ENCODE measurements around the gene KCNH4.

Gene KCNH4

GRCh38 chr17:42116705-42117396 is 64.1 kb downstream of the KCNH4 start:
- DNase-seq, result peak; percentile 86

DNA sequence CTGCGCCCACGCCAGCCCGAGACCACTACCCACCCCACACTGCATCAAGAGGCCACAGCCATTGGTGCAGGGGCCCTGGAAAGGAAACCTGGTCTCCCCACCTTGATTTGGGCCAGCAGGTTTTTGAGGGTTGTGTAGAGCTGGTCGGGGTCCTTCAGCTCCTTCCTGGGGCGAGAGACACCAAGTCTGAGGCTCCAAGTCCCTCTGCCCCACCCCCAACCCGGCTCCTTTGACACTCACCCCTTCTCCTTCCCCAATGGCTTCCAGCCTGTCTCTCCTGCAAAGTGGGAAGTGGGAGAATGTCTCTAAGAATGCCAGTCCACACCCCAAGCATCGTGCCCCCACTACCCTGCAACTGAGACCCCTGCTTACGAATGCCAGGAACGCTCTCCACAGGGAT is 66.8 kb downstream of the KCNH4 start:
- DNase-seq, result no peak

DNA sequence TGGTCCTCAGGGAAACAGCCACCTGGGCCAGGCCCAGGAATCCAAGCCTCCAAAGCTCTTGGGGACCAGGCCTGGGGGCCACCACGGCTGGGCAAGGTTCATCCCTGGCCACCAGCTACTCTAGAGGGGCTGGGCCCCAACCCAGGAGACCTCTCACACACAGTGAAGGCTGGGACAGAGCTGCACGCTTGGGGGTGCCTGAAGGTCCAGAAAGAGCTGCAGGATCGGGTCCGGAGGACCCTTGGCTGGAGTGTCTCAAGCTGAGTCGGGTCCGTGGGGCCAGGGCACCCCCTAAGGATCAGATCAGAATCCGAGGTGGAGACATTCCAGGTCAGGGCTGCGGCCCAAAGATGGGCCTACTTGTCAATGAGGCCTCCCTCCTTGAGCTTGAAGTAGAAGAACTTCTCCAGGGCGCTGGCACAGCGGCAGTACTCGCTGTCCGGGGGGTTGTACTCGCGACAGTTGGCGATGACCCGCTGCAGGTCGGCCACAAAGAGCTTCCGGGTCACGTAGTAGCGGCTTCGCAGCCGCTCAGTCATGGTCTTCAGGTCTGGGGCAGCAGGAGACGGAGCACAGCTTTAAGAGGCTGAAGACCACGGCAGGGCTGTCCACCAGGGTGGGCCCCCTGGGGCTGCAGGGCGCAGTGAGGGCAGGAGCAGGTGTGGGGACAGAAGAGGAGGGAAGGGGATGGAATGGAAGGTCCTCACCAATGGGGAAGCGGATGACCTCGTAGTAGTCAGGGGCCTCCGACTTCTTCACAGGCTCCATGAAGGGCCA is 67.5 kb downstream of the KCNH4 start:
- DNase-seq, result no peak

DNA sequence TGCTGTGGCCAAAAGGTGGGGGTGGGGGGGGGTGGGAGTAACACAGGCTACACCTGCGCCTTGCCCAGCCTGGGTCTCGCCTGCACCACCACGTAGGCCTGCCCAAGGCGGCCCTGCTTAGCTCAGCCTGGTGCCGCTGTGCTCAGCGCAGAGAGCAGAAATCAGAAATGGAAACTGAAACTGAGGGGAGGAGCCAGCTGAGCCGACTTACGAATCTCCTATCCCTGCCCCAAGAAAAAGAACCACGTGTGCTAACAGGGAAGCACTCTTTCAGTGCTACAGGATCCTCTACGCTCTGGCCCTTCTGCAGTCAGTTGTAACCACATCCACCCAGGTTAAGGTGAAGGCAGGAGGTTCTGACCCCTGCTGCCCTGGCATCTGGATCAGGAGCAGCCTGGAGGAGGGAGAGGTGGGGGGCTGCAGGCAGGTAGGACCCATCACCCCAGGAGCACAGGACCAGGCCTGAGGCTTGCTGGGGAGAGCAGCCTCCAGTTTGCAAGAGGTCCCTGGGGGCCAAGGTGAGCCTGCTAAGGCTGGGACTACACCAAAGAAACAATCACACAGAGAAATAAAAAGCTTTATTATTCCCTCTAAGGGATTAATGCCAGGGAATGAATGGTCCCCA is 68.3 kb downstream of the KCNH4 start, which contains the start of gene DHX58:
TSS of gene DHX58 (minus strand) at position 163 of the 625 bp plus-strand sequence. CDS start 822 bp downstream, outside the sequence.
- DNase-seq, result peak; percentile 82

DNA sequence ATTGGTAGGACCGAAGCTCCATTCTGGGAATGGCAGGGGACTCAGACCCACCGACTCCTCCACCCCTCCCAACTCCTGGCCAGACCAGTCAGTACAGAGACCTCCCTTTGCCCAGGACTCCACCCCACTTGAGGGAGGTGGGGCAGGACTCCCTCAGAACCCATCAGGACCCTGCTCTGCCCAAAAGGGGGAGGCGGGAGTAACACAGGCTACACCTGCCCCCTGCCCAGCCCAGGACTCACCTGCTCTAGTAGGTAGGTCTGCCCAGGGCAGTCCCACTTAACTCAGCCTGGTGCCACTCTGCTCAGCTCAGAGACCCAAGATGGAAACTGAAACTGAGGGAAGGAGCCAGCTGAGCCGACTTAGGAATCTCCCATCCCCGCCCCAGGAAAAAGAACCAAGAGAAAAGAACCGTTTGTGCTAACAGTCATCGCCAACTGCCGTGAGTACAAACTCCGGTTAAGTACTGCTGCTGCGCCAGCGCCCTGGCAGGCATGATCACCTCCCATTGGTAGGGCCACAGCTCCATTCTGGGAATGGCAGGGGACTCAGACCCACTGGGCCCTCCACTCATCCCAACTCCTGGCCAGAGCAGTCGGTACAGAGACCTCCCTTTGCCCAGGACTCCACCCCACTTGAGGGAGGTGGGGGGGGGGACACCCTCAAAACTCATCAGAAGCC is 68.9 kb downstream of the KCNH4 start:
- peak; percentile 37 for DNase-seq

- DNase-seq, result no peak
Measured at GRCh38 chr17:42111265-42111636, 69.7 kb downstream of the KCNH4 start.

DNA sequence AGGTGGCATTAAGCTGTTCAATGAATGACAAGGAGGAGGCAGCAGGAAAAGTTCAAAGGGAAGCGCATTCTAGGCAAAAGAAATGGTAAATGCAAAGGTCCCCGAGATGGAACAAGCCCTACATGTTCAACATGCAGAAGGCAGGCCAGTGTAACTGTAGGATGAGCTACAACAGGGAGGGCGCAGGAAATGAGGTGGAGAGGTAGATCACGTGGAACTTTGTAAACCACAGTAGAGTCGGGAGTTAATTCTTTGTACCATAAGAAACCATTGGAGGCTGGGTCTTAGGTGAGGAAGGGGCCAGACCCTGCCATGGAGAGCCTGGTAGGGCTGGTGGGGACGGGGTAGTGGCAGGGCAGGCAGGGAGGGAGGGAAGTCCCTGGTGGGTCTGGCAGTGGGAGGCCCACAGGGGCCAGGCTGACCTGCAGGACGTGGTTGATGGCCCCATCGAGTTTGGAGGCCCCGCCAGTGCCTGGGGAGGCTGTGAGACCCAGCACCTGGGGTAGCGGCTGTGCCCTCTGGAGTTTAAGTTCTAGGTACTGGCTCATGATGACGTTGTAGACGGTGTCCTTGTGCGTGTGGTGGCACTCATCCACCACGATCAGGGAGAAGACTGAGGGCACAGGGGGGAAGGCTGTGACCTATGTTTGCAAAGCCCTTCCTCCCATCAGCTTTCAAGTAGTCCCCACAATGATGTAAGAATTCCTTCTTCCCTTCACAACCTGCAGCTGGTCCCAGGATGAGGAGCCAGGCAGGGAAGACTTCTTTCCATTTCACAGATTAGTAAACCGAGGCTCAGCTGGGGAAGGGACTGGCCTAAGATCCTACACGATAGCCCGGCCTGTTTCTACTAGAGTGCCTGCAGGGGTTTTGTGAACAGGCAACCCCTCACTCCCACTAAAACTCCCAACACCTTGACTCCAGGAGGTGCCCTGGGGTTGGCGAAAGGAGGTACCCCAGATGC is 70.4 kb downstream of the KCNH4 start:
- no peak for DNase-seq

GRCh38 chr17:42109086-42109485 is 71.9 kb downstream of the KCNH4 start:
- no peak for DNase-seq

DNA sequence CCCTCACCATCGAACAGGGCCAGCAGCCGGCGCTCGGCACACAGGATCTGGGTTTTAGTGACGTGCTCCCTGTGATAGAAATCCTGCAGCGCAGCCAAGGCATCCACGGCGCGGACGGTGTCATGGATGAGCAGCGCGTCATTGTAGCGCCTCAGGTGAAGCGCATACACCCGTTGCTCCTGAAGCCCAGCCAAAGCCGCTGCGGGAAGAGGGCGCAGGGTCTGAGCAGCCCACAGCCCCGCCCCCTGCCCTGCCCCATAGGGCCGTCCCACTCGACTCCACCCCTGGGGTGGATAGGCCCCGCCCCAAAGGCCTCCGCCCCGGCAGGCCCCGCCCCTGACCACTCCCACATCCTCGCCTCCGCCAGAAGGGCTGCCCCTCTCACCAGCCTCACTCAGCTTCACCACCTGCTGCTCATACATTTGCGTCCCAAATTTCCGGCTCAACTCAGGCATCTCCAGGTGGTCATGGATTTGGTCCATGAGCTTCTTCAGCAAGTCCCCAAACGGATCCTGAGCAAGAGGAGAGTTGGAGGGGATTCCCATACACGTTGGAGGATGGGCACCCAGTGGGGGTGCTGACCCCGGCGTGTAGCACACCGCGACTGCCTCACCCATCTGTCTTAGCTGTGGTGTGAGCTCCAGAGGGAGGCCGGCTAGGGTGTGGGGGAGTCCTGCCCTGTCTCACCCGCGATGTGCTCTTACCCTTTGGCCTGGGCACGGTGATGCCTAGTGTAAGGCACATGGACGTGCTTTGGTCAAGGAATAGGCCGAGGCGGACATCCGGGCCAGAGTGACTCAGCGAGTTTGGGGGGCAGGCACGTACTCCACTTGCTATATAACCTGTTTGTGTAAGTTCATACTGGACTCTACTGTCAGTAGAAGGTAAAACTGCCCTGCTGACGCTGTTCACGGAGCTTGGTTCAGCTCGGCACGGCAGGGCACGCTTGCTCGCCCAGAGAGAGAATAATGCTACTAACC is 73.1 kb downstream of the KCNH4 start:
- DNase-seq, result peak; percentile 91

- no peak for DNase-seq
Measured at GRCh38 chr17:42107124-42107523, 73.8 kb downstream of the KCNH4 start.

Data from stimulated activated CD4-positive, alpha-beta T cell treated with anti-CD3 and anti-CD28 coated beads, Interleukin-4, amount 100 ng/mL, for 24 hours (primary cell).